ENCODE results near the gene ACOX3. TPM values are rescaled to one million over a fixed set of nuclear protein-coding genes. Genes with fewer than 3 reads are reported as not detected.

Gene ACOX3
- total and polyA plus RNA-seq, 10 of the 15 experiments (the other 5 are each of a cell fraction or from before 2014, with no cell fraction given), result 2.0 to 24.5 (median 14.0) TPM

DNA sequence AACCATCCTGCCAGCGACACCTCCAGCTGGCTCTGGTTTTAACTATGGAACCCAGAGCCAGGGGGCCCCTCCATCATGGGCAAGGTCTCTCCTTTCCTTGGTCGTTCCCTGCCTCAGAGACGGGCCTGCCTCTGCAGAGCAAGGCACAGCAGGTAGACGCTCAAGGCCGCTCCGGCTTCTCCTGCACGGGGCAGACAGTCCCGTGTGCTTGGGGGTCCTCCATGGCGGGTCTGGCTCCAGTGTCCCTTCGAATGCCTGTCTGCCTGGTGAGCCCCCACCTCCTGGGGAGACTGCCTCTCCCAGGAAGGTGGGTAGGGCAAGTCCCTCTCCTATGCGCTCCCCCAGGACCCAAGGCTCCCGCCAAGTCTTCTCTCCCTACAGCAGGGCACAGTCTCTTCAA, 71.5 kb downstream of the ACOX3 start:
- DNase-seq (ENCODE audit: low read depth, low spot score), result no peak
- no peak overlapping the region for H3K4me3 ChIP-seq
- CTCF ChIA-PET, result no interaction called here
- no peak for ATAC-seq
- no peak overlapping the region for H2AFZ ChIP-seq (ENCODE audit: control insufficient read depth, low read depth, low read length)
- H3K36me3 ChIP-seq (ENCODE audit: control insufficient read depth in 2 of 2, insufficient read depth in 2 of 2, low read length in 1 of 2), result no peaks in the 10 kb centered on the region
- intact Hi-C loops (cut with micrococcal nuclease; ENCODE audit: unreplicated experiment), result no loop called here
- TF ChIP-seq BRCA1 (IDR thresholded peaks at IDR 0.05; ENCODE audit: low read depth, low read length), result no peak
- TF ChIP-seq ZNF217 (IDR thresholded peaks at IDR 0.05), result no peak
- no peak for TF ChIP-seq CEBPZ (IDR thresholded peaks at IDR 0.05; ENCODE audit: low read depth, low read length)
- TF ChIP-seq TAF1 (IDR thresholded peaks at IDR 0.05; ENCODE audit: borderline replicate concordance, low read depth, low read length), result no peak
- TF ChIP-seq IKZF2 (IDR thresholded peaks at IDR 0.05), result no peak
- TF ChIP-seq KAT2A (conservative IDR thresholded peaks at IDR 0.05; ENCODE audit: control insufficient read depth, low read depth, low read length), result no peak
- TF ChIP-seq PRDM15 (CRISPR knock-in tag; IDR thresholded peaks at IDR 0.05), result no peak
- TF ChIP-seq ZZZ3 (IDR thresholded peaks at IDR 0.05; ENCODE audit: control insufficient read depth, insufficient read length, low read depth), result no peak
- TF ChIP-seq WRNIP1 (IDR thresholded peaks at IDR 0.05; ENCODE audit: borderline replicate concordance, low read depth, low read length), result no peak
- no peak for TF ChIP-seq ATF3 (IDR thresholded peaks at IDR 0.05; ENCODE audit: borderline replicate concordance, extremely low read depth, low read depth, low read length)
- no peak for TF ChIP-seq NFXL1 (IDR thresholded peaks at IDR 0.05; ENCODE audit: borderline replicate concordance)
- TF ChIP-seq NR2F1 (conservative IDR thresholded peaks at IDR 0.05), result no peak
- TF ChIP-seq TARDBP (IDR thresholded peaks at IDR 0.05; ENCODE audit: borderline replicate concordance), result no peak
- no peak for TF ChIP-seq ASH2L (IDR thresholded peaks at IDR 0.05; ENCODE audit: borderline replicate concordance, low read depth)
- no peak for TF ChIP-seq PML (IDR thresholded peaks at IDR 0.05; ENCODE audit: low read length)
- TF ChIP-seq LARP7 (IDR thresholded peaks at IDR 0.05), result no peak
- TF ChIP-seq CBFB (IDR thresholded peaks at IDR 0.05; ENCODE audit: low read depth), result no peak
- TF ChIP-seq RAD21 (IDR thresholded peaks at IDR 0.05; ENCODE audit: insufficient read depth, low read depth, low read length), result no peak
- no peak for TF ChIP-seq POLR2AphosphoS2 (IDR thresholded peaks at IDR 0.05; ENCODE audit: low read depth, low read length)
- no peaks in the 10 kb centered on the region for H3K27me3 ChIP-seq (replicated peaks in 1 of 2; ENCODE audit: control insufficient read depth in 2 of 2, insufficient read depth in 2 of 2, low read length in 1 of 2)
- WGBS (ENCODE audit: insufficient coverage, insufficient replicate concordance, low lambda C conversion rate, missing lambda C conversion rate), result 84% methylated on average over 12 of the region's 12 CpGs
- H3K4me1 ChIP-seq (ENCODE audit: control insufficient read depth, insufficient read depth, low read length), result no peaks in the 10 kb centered on the region
- H3K9me3 ChIP-seq (replicated peaks; ENCODE audit: control insufficient read depth, insufficient read depth, low read length), result no peaks in the 10 kb centered on the region
- POLR2A ChIA-PET, result no interaction called here
- SMC1A ChIA-PET (ENCODE audit: uncharacterized antibody, unreplicated experiment), result interaction anchor here (0.7 kb wide), 1 partner anchor 103 kb away, joined by 3 read pairs; no protein-coding TSS in a partner anchor
- in situ Hi-C loops (cut with MboI), result no loop called here
- H3K4me2 ChIP-seq (ENCODE audit: control insufficient read depth, insufficient read depth), result no peak overlapping the region
- H3K9ac ChIP-seq (ENCODE audit: control insufficient read depth, insufficient read depth, low read length), result no peak overlapping the region
- RAD21 ChIA-PET (ENCODE audit: unreplicated experiment), result no interaction called here
- no peak for FAIRE-seq
- no peaks in the 10 kb centered on the region for H4K20me1 ChIP-seq (ENCODE audit: control insufficient read depth, insufficient read depth)
- BruUV-seq (replicated peaks), result no TSS peak
- no peak overlapping the region for H3K27ac ChIP-seq (ENCODE audit: control insufficient read depth, insufficient read depth)
- no peaks in the 10 kb centered on the region for H3K79me2 ChIP-seq (ENCODE audit: control insufficient read depth, insufficient read depth, low read length)
